Naive B cell (primary cell): Measurements from ENCODE around the gene OGDH. TPM values are rescaled to one million over a fixed set of nuclear protein-coding genes. Genes with fewer than 3 reads are reported as not detected.

Source experiments
- ATAC-seq, 2 donors: fragments of 150-1000 bp; cut with Tn5 transposase; 2 replicates each; pipeline ENCODE4 v1.10.0; 2021; ENCODE audit warnings: low read depth in 2 of 2, mild to moderate bottlenecking in 2 of 2, moderate library complexity in 2 of 2
- DNase-seq: peaks from one replicate; pipeline ENCODE4 v3.0.0; 2022
- H3K27ac Mint-ChIP-seq, 6 donors: one replicate each; pipeline ENCODE4 v1.8.0; 2020 to 2022; ENCODE audit warnings: mild to moderate bottlenecking in 6 of 6, mixed read lengths in 6 of 6, moderate library complexity in 5 of 6, inconsistent platforms in 2 of 6
- H3K27me3 Mint-ChIP-seq, 3 donors: one replicate each; pipeline ENCODE4 v1.8.0; 2021 to 2022; ENCODE audit warnings: mixed read lengths in 3 of 3, mild to moderate bottlenecking in 1 of 3
- H3K36me3 Mint-ChIP-seq, 2 donors: one replicate each; pipeline ENCODE4 v1.8.0; 2020 to 2022; ENCODE audit warnings: mixed read lengths in 2 of 2, inconsistent platforms in 1 of 2, mild to moderate bottlenecking in 1 of 2
- H3K4me1 Mint-ChIP-seq, 3 donors: one replicate each; pipeline ENCODE4 v1.8.0; 2020 to 2022; ENCODE audit warnings: mixed read lengths in 3 of 3, inconsistent platforms in 1 of 3, mild to moderate bottlenecking in 1 of 3, moderate library complexity in 1 of 3
- H3K4me3 Mint-ChIP-seq, 8 donors: one replicate each; pipeline ENCODE4 v1.8.0; 2020 to 2022; ENCODE audit warnings: mild to moderate bottlenecking in 8 of 8, mixed read lengths in 8 of 8, moderate library complexity in 8 of 8, inconsistent platforms in 2 of 8
- H3K9me3 Mint-ChIP-seq, 7 donors: one replicate each; pipeline ENCODE4 v1.8.0; 2020 to 2022; ENCODE audit warnings: mixed read lengths in 7 of 7, mild to moderate bottlenecking in 5 of 7, inconsistent platforms in 2 of 7, moderate library complexity in 1 of 7
- polyA plus RNA-seq, 6 donors: library from polyadenylated mRNA; unstranded; fragments of 300-500 nt; fragmentation: Illumina TruSeq; gene quantifications; one replicate each; pipeline ENCODE4 v1.2.3, GENCODE V29; 2021; ENCODE audit warnings: low read depth in 6 of 6

The OGDH gene
- polyA plus RNA-seq, 6 donors from 2014 or later = 9.5 to 21.6 (median 20.1) TPM

DNA sequence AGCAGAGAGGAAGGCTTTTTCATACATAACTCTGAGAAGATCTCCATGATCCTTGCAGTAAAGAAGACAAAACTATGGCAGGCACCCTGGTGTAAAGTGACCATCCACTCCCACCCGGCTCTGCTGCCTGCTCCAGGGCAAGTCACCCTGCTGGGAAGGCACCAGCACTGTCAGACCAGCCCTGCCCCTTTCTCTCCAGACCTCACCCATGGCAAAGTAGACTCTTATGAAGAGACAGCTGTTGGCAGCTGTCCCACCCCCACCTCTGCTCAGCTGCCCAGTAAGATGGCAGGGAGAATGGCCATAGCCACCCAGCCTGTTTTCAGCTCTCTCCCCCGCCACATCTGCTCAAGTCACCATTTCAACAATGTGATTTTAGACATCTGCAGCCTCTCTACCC lies 133.6 kb downstream of the OGDH start:
- Mint-ChIP-seq H3K4me1 (peaks cover 16 to 20% (median 17%) of the 10 kb centered on the region in 3 donors), H3K36me3 (no peaks in the 10 kb centered on the region), H3K9me3 (peaks cover 0 to 2% (median 0%) of the 10 kb centered on the region in 7 donors), H3K4me3 (no peak overlapping the region), H3K27me3 (peaks cover 0 to 4% (median 0%) of the 10 kb centered on the region in 3 donors), H3K27ac (peak overlapping the region in 1 of 6 donors; percentile 32)
- no peak for ATAC-seq
- no peak for DNase-seq

DNA sequence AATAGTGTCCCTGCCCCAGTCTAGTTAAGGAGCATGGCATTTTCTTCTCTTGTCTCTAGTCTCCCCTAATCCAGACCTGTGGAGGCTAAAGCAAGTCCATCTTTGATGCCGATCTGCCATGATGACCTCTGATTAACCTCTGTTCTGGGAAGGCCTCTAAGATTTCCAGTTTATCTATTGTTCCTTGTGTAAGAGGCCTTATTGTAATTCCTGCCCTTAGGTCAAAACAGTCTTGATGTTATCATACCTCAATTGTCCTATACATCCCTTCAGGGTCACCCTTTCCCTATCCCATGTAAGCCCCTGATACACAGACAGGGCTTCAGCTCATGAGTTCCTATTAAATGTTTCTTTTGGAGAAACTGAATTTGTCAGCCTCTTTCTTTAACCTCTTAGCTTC lies 137.3 kb downstream of the OGDH start:
- H3K9me3 Mint-ChIP-seq = no peaks in the 10 kb centered on the region
- no peaks in the 10 kb centered on the region for H3K27me3 Mint-ChIP-seq
- ATAC-seq = no peak
- DNase-seq = no peak
- no peaks in the 10 kb centered on the region for H3K36me3 Mint-ChIP-seq
- peaks cover 15 to 28% (median 21%) of the 10 kb centered on the region in 3 donors for H3K4me1 Mint-ChIP-seq
- H3K27ac Mint-ChIP-seq = peak overlapping the region in 1 of 6 donors; percentile 32
- H3K4me3 Mint-ChIP-seq = peak overlapping the region in 1 of 8 donors; percentile 45

DNA sequence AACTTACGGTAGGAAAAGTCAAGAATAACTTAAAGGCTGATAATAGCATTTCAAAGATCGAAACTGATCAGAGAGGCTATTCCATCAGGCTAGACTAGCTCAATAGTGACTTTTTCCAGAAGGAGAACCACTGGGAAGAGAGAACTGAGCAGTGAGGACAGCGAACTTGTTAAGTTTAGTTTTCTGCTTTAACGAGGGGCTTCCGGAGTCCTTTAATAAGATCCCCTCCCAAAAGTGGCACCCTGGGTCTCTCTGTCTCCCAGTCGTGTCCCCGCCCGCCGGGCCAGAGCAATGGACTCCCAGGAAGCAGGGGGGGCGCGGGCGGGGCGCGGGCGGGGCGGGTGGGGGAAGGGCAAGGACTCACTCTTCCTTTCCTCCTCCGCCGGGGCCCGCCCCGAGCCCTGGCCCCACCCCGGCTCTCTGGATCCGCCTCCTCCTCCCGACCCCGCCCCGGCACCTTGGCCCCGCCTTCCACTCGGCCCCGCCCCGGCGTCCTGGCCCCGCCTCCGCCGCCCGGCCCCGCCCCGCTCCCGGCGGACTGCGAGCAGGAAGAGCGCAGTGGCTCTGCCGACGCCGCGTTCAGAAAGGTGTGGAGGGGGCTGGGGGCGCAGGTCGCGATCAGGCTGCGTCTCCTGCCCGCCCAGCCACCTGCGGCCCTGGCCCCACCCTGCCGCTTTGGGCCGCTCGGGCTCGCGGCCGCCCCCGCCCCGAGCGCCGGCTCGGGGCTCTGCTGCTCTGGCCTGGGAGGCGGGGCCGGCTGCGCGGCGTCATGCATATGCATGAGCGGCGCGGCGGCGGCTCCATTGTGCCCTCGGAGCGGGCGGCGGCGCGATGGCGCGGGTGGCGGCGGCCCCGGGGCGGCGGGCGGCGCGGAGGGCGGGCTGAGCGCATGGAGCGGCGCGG lies 141.9 kb downstream of the OGDH start, which contains the start of gene ZMIZ2:
Gene ZMIZ2 (plus strand): TSS at position 803 of the 903 bp plus-strand sequence. CDS start 7,403 bp downstream, outside the sequence.
- peak within 1 kb of the TSS; percentile 90 to 95 (median 93) for H3K4me3 Mint-ChIP-seq
- H3K27me3 Mint-ChIP-seq = no peaks in the 10 kb centered on the region

DNA sequence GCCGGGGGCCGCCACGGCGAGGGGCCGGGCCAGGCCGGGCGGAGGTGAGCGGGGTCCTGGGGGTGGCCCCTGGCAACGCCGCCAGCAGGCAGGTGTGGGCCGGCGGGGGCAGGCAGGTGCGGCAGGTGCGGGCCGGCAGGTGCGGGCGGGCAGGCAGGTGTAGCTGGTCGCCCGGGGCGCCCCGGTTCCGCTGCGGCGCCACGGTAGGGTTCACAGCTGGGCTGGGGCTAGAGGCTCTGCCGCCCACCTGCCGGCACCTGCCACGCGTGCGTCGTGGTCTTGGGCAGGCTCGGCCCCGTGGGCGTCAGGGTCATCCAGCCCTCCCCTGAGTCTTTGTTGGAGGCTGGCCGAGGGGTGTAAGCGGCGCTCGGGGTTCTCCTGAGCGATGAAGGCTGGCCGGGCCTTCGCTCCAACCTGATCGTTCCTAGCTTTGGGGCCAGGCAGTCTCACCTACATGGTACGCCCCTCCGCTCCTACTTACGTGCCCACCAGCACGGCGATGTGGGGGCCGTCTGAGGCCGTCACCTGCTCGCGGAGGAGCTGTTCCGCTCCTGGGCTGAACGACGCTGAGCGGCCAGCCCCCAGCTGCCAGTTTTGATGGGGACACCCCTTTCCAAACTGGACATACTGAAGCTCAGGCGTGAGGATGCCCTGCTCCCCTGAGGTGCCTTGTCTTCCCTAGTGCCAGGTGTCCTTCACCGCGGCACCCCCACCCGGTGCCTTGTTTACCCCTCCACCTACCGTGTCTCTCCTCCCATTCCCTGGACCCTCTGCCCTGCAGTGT lies 142.7 kb downstream of the OGDH start:
- DNase-seq (peak; percentile 77), ATAC-seq (peak; percentile 36 to 40)
- Mint-ChIP-seq H3K9me3 (no peaks in the 10 kb centered on the region), H3K27ac (peak overlapping the region; percentile 96 to 99 (median 98)), H3K4me3 (peak overlapping the region; percentile 89 to 95 (median 93)), H3K27me3 (no peaks in the 10 kb centered on the region), H3K4me1 (peaks cover 38 to 60% (median 40%) of the 10 kb centered on the region in 3 donors), H3K36me3 (peaks cover 0 to 14% of the 10 kb centered on the region in 2 donors)

More for the DNA sequence above, 141.9 kb downstream of the OGDH start, which contains the start of gene ZMIZ2:
- DNase-seq (peak; percentile 92), ATAC-seq (peak; percentile 66 to 69)
- Mint-ChIP-seq H3K36me3 (peaks cover 0 to 14% of the 10 kb centered on the region in 2 donors), H3K27ac (peak within 1 kb of the TSS; percentile 96 to 99 (median 98)), H3K4me1 (peaks cover 39 to 58% (median 45%) of the 10 kb centered on the region in 3 donors), H3K9me3 (no peaks in the 10 kb centered on the region)

GRCh38 chr7:44749992-44750391 lies 143.6 kb downstream of the OGDH start:
- DNase-seq (no peak), ATAC-seq (no peak)
- peak overlapping the region; percentile 96 to 99 (median 98) for H3K27ac Mint-ChIP-seq
- H3K4me1 Mint-ChIP-seq = peaks cover 45 to 68% (median 45%) of the 10 kb centered on the region in 3 donors
- H3K36me3 Mint-ChIP-seq = peaks cover 0 to 14% of the 10 kb centered on the region in 2 donors
- peak overlapping the region; percentile 89 to 95 (median 93) for H3K4me3 Mint-ChIP-seq
- H3K9me3 Mint-ChIP-seq = no peaks in the 10 kb centered on the region
- no peaks in the 10 kb centered on the region for H3K27me3 Mint-ChIP-seq

GRCh38 chr7:44750424-44750823 lies 144.0 kb downstream of the OGDH start:
- Mint-ChIP-seq H3K4me3 (peak overlapping the region; percentile 89 to 95 (median 93)), H3K27ac (peak overlapping the region; percentile 96 to 99 (median 98)), H3K27me3 (no peaks in the 10 kb centered on the region), H3K36me3 (peaks cover 0 to 14% of the 10 kb centered on the region in 2 donors), H3K4me1 (peaks cover 49 to 73% (median 50%) of the 10 kb centered on the region in 3 donors), H3K9me3 (no peaks in the 10 kb centered on the region)
- ATAC-seq = no peak
- DNase-seq = peak; percentile 23

DNA sequence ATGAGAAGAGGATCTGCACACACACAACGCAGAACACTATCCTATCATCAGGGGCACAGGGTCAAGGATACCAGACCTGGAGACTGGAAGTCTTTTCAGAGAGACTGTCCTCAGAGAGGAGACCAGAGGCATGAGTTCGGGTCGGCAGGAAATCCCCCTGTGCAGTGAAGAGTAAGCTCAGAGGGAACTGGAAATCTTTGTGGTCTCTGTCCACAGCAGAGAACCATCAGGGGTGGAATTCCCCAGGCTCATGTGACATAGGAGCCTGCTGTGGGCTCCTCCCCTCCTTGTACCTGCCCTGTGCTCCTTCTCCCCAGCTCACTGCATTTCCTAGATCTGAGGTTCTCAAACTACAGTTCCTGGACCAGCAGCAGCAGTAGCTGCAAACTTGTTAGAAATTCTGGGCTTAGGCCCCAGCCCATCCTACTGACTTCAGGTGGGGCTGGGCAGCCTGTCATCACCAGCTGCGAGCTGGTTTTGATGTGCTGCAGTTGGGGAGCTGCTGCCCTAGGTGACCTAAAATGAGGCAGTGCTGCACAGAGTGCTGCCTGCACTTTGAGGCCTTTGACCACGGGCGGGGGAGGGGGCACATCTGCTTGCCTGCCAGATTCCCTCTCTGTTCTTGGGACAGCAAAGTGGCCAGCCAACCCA lies 144.6 kb downstream of the OGDH start:
- H3K36me3 Mint-ChIP-seq = peaks cover 0 to 14% of the 10 kb centered on the region in 2 donors
- peak overlapping the region; percentile 96 to 99 (median 98) for H3K27ac Mint-ChIP-seq
- peak overlapping the region; percentile 89 to 95 (median 93) for H3K4me3 Mint-ChIP-seq
- peak; percentile 81 for DNase-seq
- H3K27me3 Mint-ChIP-seq = no peaks in the 10 kb centered on the region
- H3K9me3 Mint-ChIP-seq = no peaks in the 10 kb centered on the region
- peak; percentile 68 to 72 for ATAC-seq
- H3K4me1 Mint-ChIP-seq = peaks cover 53 to 74% (median 53%) of the 10 kb centered on the region in 3 donors

DNA sequence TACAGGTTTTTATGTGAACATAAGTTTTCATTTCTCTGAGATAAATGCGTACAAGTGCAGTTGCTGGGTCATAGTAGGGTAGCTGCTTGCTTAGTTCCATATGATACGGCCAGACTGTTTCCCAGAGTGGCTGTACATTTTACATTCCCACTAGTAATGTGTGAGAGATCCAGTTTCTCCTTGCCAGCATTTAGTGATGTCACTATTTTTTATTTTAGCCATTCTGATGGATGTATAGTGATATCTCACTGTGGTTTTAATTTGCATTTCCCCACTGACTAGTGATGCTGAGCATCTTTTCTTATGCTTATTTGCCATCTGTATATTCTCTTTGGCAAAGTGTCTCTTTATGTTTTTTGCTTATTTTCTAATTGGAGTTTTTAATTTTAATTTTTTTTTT lies 146.4 kb downstream of the OGDH start:
- peak overlapping the region in 5 of 6 donors; percentile 92 to 99 (median 96) for H3K27ac Mint-ChIP-seq
- peaks cover 48 to 68% (median 53%) of the 10 kb centered on the region in 3 donors for H3K4me1 Mint-ChIP-seq
- no peaks in the 10 kb centered on the region for H3K27me3 Mint-ChIP-seq
- no peak for DNase-seq
- no peak for ATAC-seq
- H3K9me3 Mint-ChIP-seq = no peaks in the 10 kb centered on the region
- peaks cover 0 to 14% of the 10 kb centered on the region in 2 donors for H3K36me3 Mint-ChIP-seq
- peak overlapping the region in 7 of 8 donors; percentile 5 to 80 (median 68) for H3K4me3 Mint-ChIP-seq

- Mint-ChIP-seq H3K4me3 (peak overlapping the region in 4 of 8 donors; percentile 25 to 73 (median 36)), H3K36me3 (peaks cover 0 to 7% of the 10 kb centered on the region in 2 donors), H3K9me3 (no peaks in the 10 kb centered on the region), H3K27ac (peak overlapping the region; percentile 82 to 98 (median 92)), H3K27me3 (no peaks in the 10 kb centered on the region), H3K4me1 (peaks cover 42 to 58% (median 45%) of the 10 kb centered on the region in 3 donors)
- DNase-seq (no peak), ATAC-seq (no peak)
Observed at GRCh38 chr7:44754802-44755697, 148.6 kb downstream of the OGDH start.

DNA sequence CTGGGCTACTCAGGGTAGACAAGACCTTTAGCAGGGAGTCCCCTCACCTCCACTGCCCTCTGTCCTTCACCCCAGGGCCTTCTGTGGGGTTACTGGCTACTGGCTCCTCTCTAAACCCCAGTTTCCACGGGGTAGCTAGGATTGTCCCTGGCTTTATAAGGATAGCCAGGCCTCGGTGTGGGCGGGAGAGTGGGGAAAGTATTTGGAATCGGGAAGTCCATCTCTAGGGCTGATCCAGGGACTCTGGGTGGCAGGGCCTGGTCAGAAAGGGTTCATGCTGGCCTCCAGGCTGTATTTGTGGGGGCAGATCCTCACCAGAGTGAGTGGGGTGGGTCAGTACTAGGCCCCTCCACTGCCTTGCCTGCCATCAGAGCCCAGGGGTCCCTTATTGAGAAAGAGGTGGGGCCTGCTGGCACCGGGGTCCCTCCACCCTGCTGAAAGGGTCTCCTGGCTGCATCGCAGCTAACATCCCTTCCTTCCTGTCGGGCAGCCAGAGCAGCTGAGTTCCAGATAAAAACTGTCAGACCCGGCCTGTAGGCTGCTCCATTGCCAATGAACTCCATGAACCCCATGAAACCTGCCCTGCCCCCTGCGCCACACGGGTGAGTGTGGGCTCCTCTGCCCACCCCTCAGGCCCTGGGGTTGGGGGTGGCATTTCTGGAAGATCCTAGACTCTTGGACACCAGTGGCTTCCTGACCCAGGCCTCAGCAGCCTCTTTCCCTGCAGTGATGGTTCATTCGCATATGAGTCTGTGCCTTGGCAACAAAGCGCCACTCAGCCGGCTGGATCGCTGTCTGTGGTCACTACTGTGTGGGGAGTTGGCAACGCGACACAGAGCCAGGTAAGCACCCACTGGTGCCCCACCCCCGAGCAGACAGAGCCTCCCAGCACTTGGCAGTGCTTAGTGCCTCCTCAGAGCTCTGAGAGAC lies 149.5 kb downstream of the OGDH start:
- no peak for ATAC-seq
- Mint-ChIP-seq H3K4me1 (peaks cover 34 to 48% (median 36%) of the 10 kb centered on the region in 3 donors), H3K27ac (peak overlapping the region; percentile 56 to 98 (median 84))

GRCh38 chr7:44756904-44757303 lies 150.5 kb downstream of the OGDH start:
- H3K9me3 Mint-ChIP-seq = no peaks in the 10 kb centered on the region
- H3K27me3 Mint-ChIP-seq = no peaks in the 10 kb centered on the region
- ATAC-seq = no peak
- peaks cover 0 to 7% of the 10 kb centered on the region in 2 donors for H3K36me3 Mint-ChIP-seq
- H3K4me1 Mint-ChIP-seq = peaks cover 29 to 39% (median 30%) of the 10 kb centered on the region in 3 donors
- no peak overlapping the region for H3K27ac Mint-ChIP-seq
- no peak overlapping the region for H3K4me3 Mint-ChIP-seq
- DNase-seq = no peak

More for the DNA sequence above, 149.5 kb downstream of the OGDH start:
- Mint-ChIP-seq H3K27me3 (no peaks in the 10 kb centered on the region), H3K9me3 (no peaks in the 10 kb centered on the region), H3K36me3 (peaks cover 0 to 7% of the 10 kb centered on the region in 2 donors), H3K4me3 (peak overlapping the region in 2 of 8 donors; percentile 25 to 49)
- no peak for DNase-seq
